ENCODE data around the gene PSD.

Gene PSD

GRCh38 chr10:102416695-102417094 lies 1.9 kb downstream of the PSD start:
- no peaks in the 10 kb centered on the region for H4K20me1 ChIP-seq (ENCODE audit: control insufficient read depth, insufficient read depth, low read depth, low read length)
- peaks cover 4% of the 10 kb centered on the region for H3K79me2 ChIP-seq (ENCODE audit: control insufficient read depth, low read length)
- H3K4me1 ChIP-seq (ENCODE audit: control insufficient read depth, low read length): peaks cover 32% of the 10 kb centered on the region
- no peaks in the 10 kb centered on the region for H3K9me2 ChIP-seq (replicated peaks; ENCODE audit: control insufficient read depth, low read length)
- H3F3A ChIP-seq (ENCODE audit: control insufficient read depth, insufficient read depth): 0 out of 2 replicates have a peak, but pooled peaks cover 3% of the 10 kb centered on the region
- H3K27me3 ChIP-seq (ENCODE audit: control insufficient read depth, low read length): peaks cover 10% of the 10 kb centered on the region
- H3K27ac ChIP-seq (ENCODE audit: low read depth, low read length): no peak overlapping the region
- TF ChIP-seq EZH2phosphoT487 (IDR thresholded peaks at IDR 0.05; ENCODE audit: borderline replicate concordance, low read length): no peak
- H3K9me3 ChIP-seq (ENCODE audit: control insufficient read depth, insufficient read depth, low read length): no peaks in the 10 kb centered on the region
- no peak overlapping the region for H3K4me2 ChIP-seq (ENCODE audit: low read length)
- H3K36me3 ChIP-seq (ENCODE audit: control insufficient read depth, low read length): no peaks in the 10 kb centered on the region
- no peak overlapping the region for H3K4me3 ChIP-seq (ENCODE audit: low read length)

GRCh38 chr10:102416283-102416682 lies 2.3 kb downstream of the PSD start:
- no peaks in the 10 kb centered on the region for H3K9me2 ChIP-seq (replicated peaks; ENCODE audit: control insufficient read depth, low read length)
- 0 out of 2 replicates have a peak, but pooled peaks cover 3% of the 10 kb centered on the region for H3F3A ChIP-seq (ENCODE audit: control insufficient read depth, insufficient read depth)
- H4K20me1 ChIP-seq (ENCODE audit: control insufficient read depth, insufficient read depth, low read depth, low read length): no peaks in the 10 kb centered on the region
- H3K9me3 ChIP-seq (ENCODE audit: control insufficient read depth, insufficient read depth, low read length): no peaks in the 10 kb centered on the region
- H3K4me2 ChIP-seq (ENCODE audit: low read length): no peak overlapping the region
- H3K36me3 ChIP-seq (ENCODE audit: control insufficient read depth, low read length): no peaks in the 10 kb centered on the region
- H3K79me2 ChIP-seq (ENCODE audit: control insufficient read depth, low read length): peaks cover under 1% of the 10 kb centered on the region
- H3K4me3 ChIP-seq (ENCODE audit: low read length): no peak overlapping the region
- TF ChIP-seq EZH2phosphoT487 (IDR thresholded peaks at IDR 0.05; ENCODE audit: borderline replicate concordance, low read length) (no peak), CTCF (IDR thresholded peaks at IDR 0.05; ENCODE audit: low read depth, low read length, poor library complexity, severe bottlenecking) (no peak)
- H3K27me3 ChIP-seq (ENCODE audit: control insufficient read depth, low read length): peaks cover 14% of the 10 kb centered on the region
- H3K27ac ChIP-seq (ENCODE audit: low read depth, low read length): no peak overlapping the region
- peaks cover 32% of the 10 kb centered on the region for H3K4me1 ChIP-seq (ENCODE audit: control insufficient read depth, low read length)

- Histone ChIP-seq H3K4me3 (ENCODE audit: low read length) (no peak overlapping the region), H3K36me3 (ENCODE audit: control insufficient read depth, low read length) (no peaks in the 10 kb centered on the region), H3K79me2 (ENCODE audit: control insufficient read depth, low read length) (no peaks in the 10 kb centered on the region), H3K4me2 (ENCODE audit: low read length) (no peak overlapping the region), H3F3A (ENCODE audit: control insufficient read depth, insufficient read depth) (no peaks in the 10 kb centered on the region), H3K9me3 (ENCODE audit: control insufficient read depth, insufficient read depth, low read length) (no peaks in the 10 kb centered on the region), H4K20me1 (ENCODE audit: control insufficient read depth, insufficient read depth, low read depth, low read length) (no peaks in the 10 kb centered on the region), H3K27me3 (ENCODE audit: control insufficient read depth, low read length) (peaks cover 30% of the 10 kb centered on the region), H3K4me1 (ENCODE audit: control insufficient read depth, low read length) (peaks cover 25% of the 10 kb centered on the region), H3K27ac (ENCODE audit: low read depth, low read length) (no peak overlapping the region), H3K9me2 (replicated peaks; ENCODE audit: control insufficient read depth, low read length) (no peaks in the 10 kb centered on the region)
- TF ChIP-seq CTCF (IDR thresholded peaks at IDR 0.05; ENCODE audit: low read depth, low read length, poor library complexity, severe bottlenecking) (no peak), EZH2phosphoT487 (IDR thresholded peaks at IDR 0.05; ENCODE audit: borderline replicate concordance, low read length) (no peak)
These were observed 3.8 kb downstream of the PSD start for GRCh38 chr10:102414749-102415148.

GRCh38 chr10:102413806-102414561 lies 4.6 kb downstream of the PSD start:
- Histone ChIP-seq H3K27me3 (ENCODE audit: control insufficient read depth, low read length) (peaks cover 37% of the 10 kb centered on the region), H3K4me3 (ENCODE audit: low read length) (no peak overlapping the region), H3K79me2 (ENCODE audit: control insufficient read depth, low read length) (no peaks in the 10 kb centered on the region), H4K20me1 (ENCODE audit: control insufficient read depth, insufficient read depth, low read depth, low read length) (no peaks in the 10 kb centered on the region), H3K9me2 (replicated peaks; ENCODE audit: control insufficient read depth, low read length) (no peaks in the 10 kb centered on the region), H3K9me3 (ENCODE audit: control insufficient read depth, insufficient read depth, low read length) (no peaks in the 10 kb centered on the region), H3K4me2 (ENCODE audit: low read length) (no peak overlapping the region), H3K36me3 (ENCODE audit: control insufficient read depth, low read length) (no peaks in the 10 kb centered on the region), H3F3A (ENCODE audit: control insufficient read depth, insufficient read depth) (no peaks in the 10 kb centered on the region), H3K27ac (ENCODE audit: low read depth, low read length) (no peak overlapping the region), H3K4me1 (ENCODE audit: control insufficient read depth, low read length) (peaks cover 19% of the 10 kb centered on the region)
- TF ChIP-seq EZH2phosphoT487 (IDR thresholded peaks at IDR 0.05; ENCODE audit: borderline replicate concordance, low read length) (no peak), CTCF (IDR thresholded peaks at IDR 0.05; ENCODE audit: low read depth, low read length, poor library complexity, severe bottlenecking) (no peak)

All from DOHH2 (cell line).